DMS153 treated with DMSO at 0.1 percent for 48 hours (cell line): ENCODE data around the gene RDH5.
A peak's percentile ranks its signal among the peaks of the same experiment; 100 is the strongest.
"Not testable (repeated sequence)": the region's sequence is repeated elsewhere in the genome, so short reads cannot be mapped to it uniquely, and the experiment has no call there.

Experiments
- DNase-seq: peaks from one replicate; lab custom pipeline; 2025; ENCODE audit not compliant: unreplicated experiment; lab: John Stamatoyannopoulos, UW

Gene RDH5

GRCh38 chr12:55744340-55745030 lies 24.3 kb downstream of the RDH5 start:
- no peak for DNase-seq

GRCh38 chr12:55745361-55746173 lies 25.4 kb downstream of the RDH5 start:
- peak; percentile 87 for DNase-seq

GRCh38 chr12:55746174-55746912 lies 26.1 kb downstream of the RDH5 start:
- DNase-seq: no peak

- no peak for DNase-seq
Observed at GRCh38 chr12:55746913-55747231, 26.7 kb downstream of the RDH5 start.

- DNase-seq: no peak
Observed at GRCh38 chr12:55748230-55748993, 28.2 kb downstream of the RDH5 start.

GRCh38 chr12:55755246-55755645 lies 35.1 kb downstream of the RDH5 start:
- no peak for DNase-seq

GRCh38 chr12:55757701-55758100 lies 37.5 kb downstream of the RDH5 start:
- no peak for DNase-seq

GRCh38 chr12:55758575-55758974 lies 38.4 kb downstream of the RDH5 start:
- DNase-seq: not testable (repeated sequence)

- DNase-seq: no peak
Observed at GRCh38 chr12:55760663-55761062, 40.5 kb downstream of the RDH5 start.

GRCh38 chr12:55762646-55763045 lies 42.5 kb downstream of the RDH5 start:
- DNase-seq: no peak

- no peak for DNase-seq
Observed at GRCh38 chr12:55765736-55766290, 45.6 kb downstream of the RDH5 start.

GRCh38 chr12:55767156-55767555 lies 47.0 kb downstream of the RDH5 start:
- DNase-seq: no peak

GRCh38 chr12:55771736-55772135 lies 51.5 kb downstream of the RDH5 start:
- DNase-seq: no peak
